Esophagus muscularis mucosa (tissue), 4 donors: Measurements from ENCODE around the gene SH3RF3. TPM values are rescaled to one million over a fixed set of nuclear protein-coding genes. Genes with fewer than 3 reads are reported as not detected.

Experiments used
- DNase-seq: peaks from one replicate; pipeline ENCODE4 v3.0.0-alpha.2; 2017; ENCODE audit errors: extremely low spot score
- H3K27ac ChIP-seq, 4 donors: fragments of 200-600 bp; sonication (generic); replicated peaks in 1 of 4; 1 replicate in 3 of 4; 2 replicates in 1 of 4; pipeline ENCODE4 v1.5.1; 2016 to 2019; ENCODE audit warnings: mild to moderate bottlenecking in 1 of 4
- H3K27me3 ChIP-seq, 4 donors: fragments of 200-600 bp; sonication (generic); one replicate each; pipeline versions ENCODE4 v1.5.1 to v1.6.0; 2016 to 2019
- H3K36me3 ChIP-seq, 4 donors: fragments of 200-600 bp; sonication (generic); one replicate each; pipeline ENCODE4 v1.5.1; 2016 to 2019
- H3K4me1 ChIP-seq, 4 donors: fragments of 200-600 bp; sonication (generic); one replicate each; pipeline ENCODE4 v1.5.1; 2016 to 2019
- H3K4me3 ChIP-seq, 4 donors: fragments of 200-600 bp; sonication (generic); 1 replicate in 2 of 4; 2 replicates in 2 of 4; pipeline ENCODE4 v1.5.1; 2016 to 2019; ENCODE audit warnings: mild to moderate bottlenecking in 4 of 4, moderate library complexity in 1 of 4
- H3K9me3 ChIP-seq, 4 donors: fragments of 200-600 bp; sonication (generic); 1 replicate in 3 of 4; 2 replicates in 1 of 4; pipeline ENCODE4 v1.5.1; 2016 to 2019
- EP300 ChIP-seq: sonication (generic); formaldehyde crosslinking; IDR thresholded peaks from one replicate; pipeline ENCODE4 v1.6.1; 2017; ENCODE audit warnings: antibody characterized with exemption
- POLR2A ChIP-seq: fragments of 450-650 bp; IDR thresholded peaks from one replicate; pipeline ENCODE4 v1.6.1; 2017; ENCODE audit warnings: antibody characterized with exemption, moderate library complexity, mild to moderate bottlenecking, low read depth
- POLR2AphosphoS5 ChIP-seq, 2 donors: sonication (generic); formaldehyde crosslinking; IDR thresholded peaks; one replicate each; pipeline ENCODE4 v1.6.1; 2017; ENCODE audit warnings: antibody characterized with exemption in 2 of 2
- WGBS: methylation state at CpG from one replicate; pipeline ENCODE4 v1.1.5; 2018; 5-methylcytosine and 5-hydroxymethylcytosine counted together
- intact Hi-C: fragments of 100-400 bp; cut with DNase I; formaldehyde crosslinking; loops from one replicate; pipeline ENCODE4 v1.15.1; 2023
- total RNA-seq, 4 donors: library from RNA; depleted of rRNA; stranded (reverse); fragments of >200 nt; gene quantifications; one replicate each; pipeline versions ENCODE4 v1.1.0 to v1.2.1, GENCODE V29; 2016
- TF ChIP-seq, protein P1 (sequence below), 3 experiments: fragments of 200-600 bp in 2 of 3; fragments of 450-650 bp in 1 of 3; sonication (generic) in 2 of 3; IDR thresholded peaks; one replicate each; pipeline ENCODE4 v1.5.1; 2017 to 2019; ENCODE audit warnings: antibody characterized with exemption in 3 of 3, mild to moderate bottlenecking in 2 of 3, moderate library complexity in 1 of 3

The SH3RF3 gene
- total RNA-seq, 4 donors from 2014 or later = 6.3 to 17.5 (median 11.3) TPM

DNA sequence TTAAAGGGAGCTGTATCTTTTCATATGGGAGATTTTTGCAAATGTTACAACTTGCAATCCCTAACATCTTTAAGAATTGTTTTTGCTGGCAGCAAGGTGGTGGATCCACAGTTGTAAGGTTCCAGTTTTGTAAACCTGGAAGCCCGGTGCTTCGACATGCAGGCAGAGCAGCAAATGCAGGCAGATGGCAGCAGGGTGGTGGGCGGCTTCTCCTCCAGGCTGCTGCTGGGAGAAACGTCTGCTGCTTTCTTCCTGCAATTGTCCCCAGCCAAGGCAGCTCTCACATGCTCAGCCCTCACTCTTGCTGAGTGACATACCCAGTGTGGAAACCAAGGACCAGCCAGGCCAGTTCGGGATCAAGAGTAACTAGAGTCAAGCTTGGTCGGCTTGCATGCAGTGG, 318.8 kb downstream of the SH3RF3 start:
- Histone ChIP-seq H3K36me3 (peaks cover 0 to 24% (median 2%) of the 10 kb centered on the region in 4 donors), H3K27me3 (no peaks in the 10 kb centered on the region), H3K4me3 (no peak overlapping the region), H3K9me3 (peaks cover 0 to 16% (median 9%) of the 10 kb centered on the region in 4 donors), H3K4me1 (peaks cover 13 to 23% (median 16%) of the 10 kb centered on the region in 4 donors), H3K27ac (peak overlapping the region in 1 of 4 donors; percentile 26)
- no peak for TF ChIP-seq POLR2AphosphoS5 (IDR thresholded peaks at IDR 0.05)
- no peak for TF ChIP-seq POLR2A
- TF ChIP-seq, protein P1, sequence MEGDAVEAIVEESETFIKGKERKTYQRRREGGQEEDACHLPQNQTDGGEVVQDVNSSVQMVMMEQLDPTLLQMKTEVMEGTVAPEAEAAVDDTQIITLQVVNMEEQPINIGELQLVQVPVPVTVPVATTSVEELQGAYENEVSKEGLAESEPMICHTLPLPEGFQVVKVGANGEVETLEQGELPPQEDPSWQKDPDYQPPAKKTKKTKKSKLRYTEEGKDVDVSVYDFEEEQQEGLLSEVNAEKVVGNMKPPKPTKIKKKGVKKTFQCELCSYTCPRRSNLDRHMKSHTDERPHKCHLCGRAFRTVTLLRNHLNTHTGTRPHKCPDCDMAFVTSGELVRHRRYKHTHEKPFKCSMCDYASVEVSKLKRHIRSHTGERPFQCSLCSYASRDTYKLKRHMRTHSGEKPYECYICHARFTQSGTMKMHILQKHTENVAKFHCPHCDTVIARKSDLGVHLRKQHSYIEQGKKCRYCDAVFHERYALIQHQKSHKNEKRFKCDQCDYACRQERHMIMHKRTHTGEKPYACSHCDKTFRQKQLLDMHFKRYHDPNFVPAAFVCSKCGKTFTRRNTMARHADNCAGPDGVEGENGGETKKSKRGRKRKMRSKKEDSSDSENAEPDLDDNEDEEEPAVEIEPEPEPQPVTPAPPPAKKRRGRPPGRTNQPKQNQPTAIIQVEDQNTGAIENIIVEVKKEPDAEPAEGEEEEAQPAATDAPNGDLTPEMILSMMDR (IDR thresholded peaks at IDR 0.05) = no peak
- TF ChIP-seq EP300 = no peak
- DNase-seq = no peak
- intact Hi-C loops = no loop called here
- WGBS = 67% methylated on average over 5 of the region's 6 CpGs

DNA sequence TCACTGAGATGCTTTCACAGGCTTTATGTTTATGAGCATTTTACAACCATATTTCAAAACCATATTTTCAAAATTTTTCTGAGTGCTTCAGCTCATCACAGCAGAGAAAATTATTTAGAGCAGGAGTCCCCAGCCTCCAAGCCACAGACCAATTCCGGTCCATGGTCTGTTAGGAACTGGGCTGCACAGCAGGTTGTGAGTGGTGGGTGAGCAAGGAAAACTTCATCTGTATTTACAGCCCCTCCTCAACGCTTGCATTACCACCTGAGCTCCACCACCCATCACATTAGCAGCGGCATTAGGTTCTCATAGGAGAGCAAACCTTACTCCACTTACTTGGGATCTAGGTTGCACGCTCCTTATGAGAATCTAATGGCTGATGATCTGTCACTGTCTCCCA, 319.2 kb downstream of the SH3RF3 start:
- Histone ChIP-seq H3K4me1 (peaks cover 13 to 23% (median 16%) of the 10 kb centered on the region in 4 donors), H3K4me3 (no peak overlapping the region), H3K27me3 (no peaks in the 10 kb centered on the region), H3K27ac (no peak overlapping the region), H3K9me3 (peaks cover 0 to 12% (median 8%) of the 10 kb centered on the region in 4 donors), H3K36me3 (peaks cover 0 to 24% (median 2%) of the 10 kb centered on the region in 4 donors)
- DNase-seq = no peak
- TF ChIP-seq POLR2A (no peak), POLR2AphosphoS5 (IDR thresholded peaks at IDR 0.05) (no peak), EP300 (no peak)
- TF ChIP-seq, protein P1 (IDR thresholded peaks at IDR 0.05) = no peak
- intact Hi-C loops = no loop called here
- WGBS = 98% methylated on average over 4 of the region's 4 CpGs

DNA sequence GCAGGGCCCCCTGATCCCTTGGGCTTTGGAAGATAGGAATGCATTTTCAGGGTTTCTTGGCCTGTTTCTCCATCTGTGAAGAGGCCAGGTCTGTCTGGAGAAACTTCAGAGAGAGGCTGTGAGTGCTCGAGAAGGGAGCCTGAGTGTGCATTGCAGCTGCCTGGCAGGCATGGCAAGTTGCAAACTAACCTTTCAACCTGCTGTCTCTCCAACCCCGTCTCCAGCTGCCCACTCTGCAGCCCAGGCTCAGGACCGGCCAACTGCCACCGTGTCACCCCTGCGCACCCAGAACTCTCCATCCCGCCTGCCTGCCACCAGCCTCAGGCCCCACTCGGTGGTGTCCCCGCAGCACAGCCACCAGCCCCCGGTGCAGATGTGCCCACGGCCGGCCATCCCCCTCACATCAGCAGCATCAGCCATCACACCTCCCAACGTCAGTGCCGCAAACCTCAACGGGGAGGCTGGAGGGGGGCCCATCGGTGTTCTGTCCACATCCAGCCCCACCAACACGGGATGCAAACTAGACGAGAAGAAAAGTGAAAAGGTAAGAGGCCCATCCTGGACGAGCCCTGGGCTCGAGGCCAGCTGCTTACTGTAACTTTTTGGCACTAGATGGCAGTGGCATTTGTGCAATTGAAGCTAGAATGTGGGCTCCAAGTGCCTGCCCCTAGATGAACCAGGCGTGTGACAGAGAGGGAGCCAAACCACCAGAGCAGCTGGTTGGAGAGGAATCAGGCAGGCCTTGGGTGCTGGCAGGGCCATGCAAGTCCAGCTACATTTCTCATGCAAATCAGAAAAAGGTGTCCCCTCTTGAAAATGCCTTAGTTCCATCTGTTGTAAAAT, 320.2 kb downstream of the SH3RF3 start:
- intact Hi-C loops = no loop called here
- no peak for DNase-seq
- TF ChIP-seq EP300 = no peak
- H3K9me3 ChIP-seq = peaks cover 0 to 11% (median 7%) of the 10 kb centered on the region in 4 donors
- WGBS = 72% methylated on average over 13 of the region's 20 CpGs
- H3K36me3 ChIP-seq = peaks cover 0 to 24% (median 2%) of the 10 kb centered on the region in 4 donors
- no peaks in the 10 kb centered on the region for H3K27me3 ChIP-seq
- H3K4me1 ChIP-seq = peaks cover 13 to 23% (median 16%) of the 10 kb centered on the region in 4 donors
- H3K4me3 ChIP-seq = no peak overlapping the region
- peak overlapping the region in 2 of 4 donors; percentile 14 to 20 for H3K27ac ChIP-seq

DNA sequence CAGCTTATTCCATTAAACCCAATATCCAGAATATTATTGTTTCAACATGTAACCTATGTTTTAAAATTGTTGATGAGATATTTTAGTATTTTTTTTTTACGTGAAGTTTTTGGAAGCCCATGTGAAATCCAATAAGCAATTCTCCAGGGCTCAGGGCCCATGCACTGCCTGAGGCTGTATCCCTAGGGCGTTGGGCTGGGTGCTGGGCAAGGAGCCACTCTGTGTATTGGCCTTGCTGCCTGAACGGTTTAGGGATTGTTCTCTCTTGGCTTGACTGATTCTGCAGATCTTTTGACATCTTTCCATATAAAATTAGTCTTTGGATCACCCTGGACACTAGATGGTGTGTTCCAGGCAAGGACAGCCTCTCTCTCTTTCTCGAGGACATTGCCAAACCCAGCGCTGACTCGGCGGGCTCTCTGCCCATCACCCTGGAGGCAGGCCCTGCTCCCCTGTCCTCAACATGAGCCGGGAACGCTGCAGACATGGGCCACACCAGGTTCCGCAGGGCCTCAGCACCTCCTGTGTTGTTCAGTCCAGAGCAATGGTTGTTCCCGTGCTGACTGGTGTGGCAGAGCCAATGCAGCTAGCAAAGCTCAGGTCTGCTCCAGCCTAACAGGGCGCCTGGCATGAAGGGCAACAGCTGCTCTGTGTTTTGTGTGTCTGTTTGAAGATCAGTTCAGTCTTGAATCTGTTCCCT, 321.7 kb downstream of the SH3RF3 start:
- no peaks in the 10 kb centered on the region for H3K27me3 ChIP-seq
- no peak overlapping the region for H3K4me3 ChIP-seq
- TF ChIP-seq, protein P1 (IDR thresholded peaks at IDR 0.05) = no peak
- TF ChIP-seq POLR2A (no peak), EP300 (no peak), POLR2AphosphoS5 (IDR thresholded peaks at IDR 0.05) (no peak)
- peaks cover 0 to 34% (median 2%) of the 10 kb centered on the region in 4 donors for H3K36me3 ChIP-seq
- DNase-seq = no peak
- H3K9me3 ChIP-seq = no peaks in the 10 kb centered on the region
- intact Hi-C loops = no loop called here
- no peak overlapping the region for H3K27ac ChIP-seq
- 84% methylated on average over 9 of the region's 12 CpGs for WGBS
- peaks cover 13 to 25% (median 16%) of the 10 kb centered on the region in 4 donors for H3K4me1 ChIP-seq

DNA sequence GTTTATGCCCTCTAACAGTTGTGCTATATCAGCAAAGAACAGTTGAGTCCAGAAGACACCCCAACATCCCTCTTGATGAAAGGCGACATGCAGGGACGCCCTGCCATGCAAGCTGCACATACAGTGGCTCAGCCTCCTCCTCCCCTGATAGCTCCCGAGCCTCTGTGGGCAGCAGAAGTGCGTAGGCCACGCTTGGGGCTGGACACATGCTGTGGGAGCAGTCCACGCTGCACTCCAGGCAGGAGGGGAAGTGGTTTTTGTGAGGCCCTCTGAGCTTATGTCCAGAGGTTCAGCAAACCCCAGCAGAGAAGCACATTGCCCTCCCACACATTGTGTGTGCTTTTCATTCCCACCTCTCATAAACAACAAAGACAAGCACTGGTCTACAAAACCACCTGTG, 322.7 kb downstream of the SH3RF3 start:
- no peak for DNase-seq
- Histone ChIP-seq H3K27me3 (no peaks in the 10 kb centered on the region), H3K9me3 (no peaks in the 10 kb centered on the region), H3K4me1 (peaks cover 19 to 30% (median 22%) of the 10 kb centered on the region in 4 donors), H3K36me3 (peaks cover 0 to 39% (median 2%) of the 10 kb centered on the region in 4 donors), H3K4me3 (no peak overlapping the region), H3K27ac (no peak overlapping the region)
- intact Hi-C loops = no loop called here
- TF ChIP-seq POLR2A (no peak), POLR2AphosphoS5 (IDR thresholded peaks at IDR 0.05) (no peak), EP300 (no peak)
- TF ChIP-seq, protein P1 (IDR thresholded peaks at IDR 0.05) = no peak
- 83% methylated on average over 6 of the region's 6 CpGs for WGBS
